HG02798 (cell line): Measurements from ENCODE around the gene IMP4.

Experiments
- ATAC-seq: cut with Tn5 transposase; IDR thresholded peaks from one replicate; pipeline ENCODE4 v1.9.1; 2021; ENCODE audit warnings: mild to moderate bottlenecking; ENCODE audit not compliant: unreplicated experiment, poor library complexity

The IMP4 gene

DNA sequence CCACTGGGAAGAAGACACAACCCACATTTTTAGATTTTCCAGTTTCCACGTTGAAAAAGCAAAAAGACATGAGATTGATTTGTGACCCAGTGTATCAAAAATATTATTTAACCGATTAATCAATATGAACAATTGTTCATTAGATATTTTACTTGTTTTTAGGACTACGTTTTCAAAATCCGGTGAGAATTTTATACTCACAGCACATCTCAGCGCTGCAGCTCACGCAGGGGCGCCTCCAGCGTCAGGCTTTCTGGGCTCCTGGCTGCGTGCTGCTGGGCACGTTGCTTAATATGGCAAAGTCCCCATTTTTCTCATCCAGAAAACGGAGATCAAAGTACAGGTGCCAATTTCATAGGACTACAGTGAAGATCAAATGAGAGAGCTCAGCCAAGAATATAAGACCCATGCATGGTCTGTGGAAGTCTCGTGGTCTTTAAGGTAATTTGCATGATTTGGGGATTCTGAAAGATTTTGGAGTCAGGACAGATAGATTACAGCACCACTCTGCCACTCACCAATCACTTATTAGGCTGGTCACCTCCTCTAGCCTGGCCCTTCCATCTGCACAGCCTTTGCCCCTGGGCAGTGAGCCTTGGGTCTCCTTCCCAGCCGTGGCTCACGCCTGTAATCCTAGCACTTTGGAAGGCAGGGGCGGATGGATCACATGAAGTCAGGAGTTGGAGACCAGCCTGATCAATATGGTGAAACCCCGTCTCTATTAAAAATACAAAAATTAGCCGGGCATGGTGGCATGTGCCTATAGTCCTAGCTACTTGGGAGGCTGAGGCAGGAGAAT lies 49.4 kb downstream of the IMP4 start:
- ATAC-seq, result no peak

DNA sequence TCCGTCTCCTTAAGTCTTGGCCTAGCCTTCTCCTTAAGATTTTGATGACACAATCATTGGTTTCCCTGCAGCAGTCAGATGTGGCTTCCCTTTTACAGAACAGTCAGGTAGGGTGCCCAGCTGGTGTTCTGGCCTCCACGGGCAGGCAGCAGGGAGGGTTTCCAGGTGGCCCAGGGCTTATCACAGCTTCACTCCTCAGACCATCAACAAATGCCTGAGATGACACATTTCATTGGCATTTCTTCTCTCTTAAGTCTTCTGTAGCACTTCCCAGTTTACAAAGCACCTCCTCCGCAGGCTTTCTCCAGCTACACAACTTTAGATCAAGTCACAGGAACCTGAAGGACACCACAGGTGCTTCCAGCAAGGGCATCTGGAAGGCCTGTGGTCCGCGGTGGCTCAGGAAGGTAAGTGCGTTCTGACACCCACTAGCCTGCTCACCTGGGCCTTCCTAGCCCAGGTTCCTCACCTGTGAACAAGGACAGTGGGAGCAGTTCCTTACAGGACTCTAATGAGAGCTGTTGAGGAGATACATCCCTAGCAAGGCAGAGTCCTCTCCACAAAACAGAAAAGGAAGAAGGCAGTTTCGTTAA lies 50.7 kb downstream of the IMP4 start:
- ATAC-seq, result no peak
